ENCODE measurements around the gene ARHGEF16. TPM values are rescaled to one million over a fixed set of nuclear protein-coding genes. Genes with fewer than 3 reads are reported as not detected.

Gene ARHGEF16
- total RNA-seq, 1 donor from 2014 or later, result 33.0 TPM

DNA sequence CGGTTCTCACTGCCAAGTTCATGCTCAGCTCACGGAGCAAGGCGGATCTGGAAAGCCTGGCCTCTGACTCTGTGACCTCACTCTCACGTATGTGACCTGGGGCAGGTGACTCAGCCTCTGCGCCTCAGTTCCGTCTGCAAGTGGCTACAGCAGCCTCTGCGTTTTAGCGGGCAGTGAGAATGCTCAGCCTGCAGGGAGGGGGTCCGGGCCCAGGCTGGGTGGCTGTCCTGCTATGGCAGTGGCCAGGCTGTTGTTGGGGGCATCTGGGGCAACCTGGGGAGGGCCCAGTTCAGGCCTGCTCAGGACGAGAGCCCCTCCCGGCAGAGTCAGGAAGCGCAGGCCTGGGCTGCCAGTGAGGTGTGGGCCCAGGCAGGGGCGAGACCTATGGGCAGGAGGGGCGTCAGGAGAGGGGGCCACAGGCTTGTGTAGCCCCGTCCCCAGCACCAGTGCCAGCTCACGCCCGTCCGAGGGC is 27.9 kb downstream of the ARHGEF16 start:
- no peak for DNase-seq (ENCODE audit: low read depth)
- Histone ChIP-seq H3K4me3 (ENCODE audit: low read depth, low read length) (no peak overlapping the region), H3K36me3 (ENCODE audit: control insufficient read depth, insufficient read depth, low read length) (no peaks in the 10 kb centered on the region), H3K27me3 (ENCODE audit: control insufficient read depth, insufficient read depth, low read length) (peaks cover 3% of the 10 kb centered on the region)
- TF ChIP-seq, protein P1, sequence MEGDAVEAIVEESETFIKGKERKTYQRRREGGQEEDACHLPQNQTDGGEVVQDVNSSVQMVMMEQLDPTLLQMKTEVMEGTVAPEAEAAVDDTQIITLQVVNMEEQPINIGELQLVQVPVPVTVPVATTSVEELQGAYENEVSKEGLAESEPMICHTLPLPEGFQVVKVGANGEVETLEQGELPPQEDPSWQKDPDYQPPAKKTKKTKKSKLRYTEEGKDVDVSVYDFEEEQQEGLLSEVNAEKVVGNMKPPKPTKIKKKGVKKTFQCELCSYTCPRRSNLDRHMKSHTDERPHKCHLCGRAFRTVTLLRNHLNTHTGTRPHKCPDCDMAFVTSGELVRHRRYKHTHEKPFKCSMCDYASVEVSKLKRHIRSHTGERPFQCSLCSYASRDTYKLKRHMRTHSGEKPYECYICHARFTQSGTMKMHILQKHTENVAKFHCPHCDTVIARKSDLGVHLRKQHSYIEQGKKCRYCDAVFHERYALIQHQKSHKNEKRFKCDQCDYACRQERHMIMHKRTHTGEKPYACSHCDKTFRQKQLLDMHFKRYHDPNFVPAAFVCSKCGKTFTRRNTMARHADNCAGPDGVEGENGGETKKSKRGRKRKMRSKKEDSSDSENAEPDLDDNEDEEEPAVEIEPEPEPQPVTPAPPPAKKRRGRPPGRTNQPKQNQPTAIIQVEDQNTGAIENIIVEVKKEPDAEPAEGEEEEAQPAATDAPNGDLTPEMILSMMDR (IDR thresholded peaks at IDR 0.05; ENCODE audit: insufficient read depth, low read length, poor library complexity, severe bottlenecking), result no peak

- TF ChIP-seq, protein P1 (IDR thresholded peaks at IDR 0.05; ENCODE audit: insufficient read depth, low read length, poor library complexity, severe bottlenecking), result no peak
- H3K36me3 ChIP-seq (ENCODE audit: control insufficient read depth, insufficient read depth, low read length), result no peaks in the 10 kb centered on the region
- peaks cover 3% of the 10 kb centered on the region for H3K27me3 ChIP-seq (ENCODE audit: control insufficient read depth, insufficient read depth, low read length)
- no peak for DNase-seq (ENCODE audit: low read depth)
- no peak overlapping the region for H3K4me3 ChIP-seq (ENCODE audit: low read depth, low read length)
Observed at GRCh38 chr1:3483380-3483779, 28.9 kb downstream of the ARHGEF16 start.

DNA sequence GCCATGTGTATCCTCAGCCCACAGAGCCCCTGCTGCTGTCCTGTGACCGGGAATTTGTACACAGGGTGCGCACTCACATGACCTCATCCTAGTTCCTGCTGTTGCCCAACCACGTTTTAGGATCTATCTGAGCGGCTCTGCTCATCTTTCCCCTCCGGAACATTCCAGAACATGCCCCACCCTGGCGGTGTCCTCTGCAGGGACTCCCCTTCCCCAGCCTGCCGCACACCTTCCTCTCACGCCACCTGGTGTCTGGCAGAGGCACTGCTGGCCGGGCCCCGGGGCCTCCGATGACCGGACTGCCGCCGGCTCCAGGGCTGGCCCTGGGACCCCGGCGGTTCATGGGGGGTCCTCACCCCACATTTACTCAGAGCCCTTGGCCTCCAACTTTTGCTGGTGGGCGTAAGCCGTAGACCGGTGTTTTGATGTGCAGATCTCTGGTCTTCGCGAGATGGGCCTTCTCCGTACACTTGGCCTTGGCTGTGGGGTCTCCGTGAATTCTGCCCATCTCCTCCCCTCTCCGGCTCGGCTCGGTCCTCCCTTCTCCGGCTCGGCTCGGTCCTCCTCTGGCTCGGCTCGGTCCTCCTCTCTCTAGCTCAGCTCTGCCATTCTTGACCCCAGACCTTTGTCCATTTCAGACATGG is 29.5 kb downstream of the ARHGEF16 start:
- TF ChIP-seq, protein P1 (IDR thresholded peaks at IDR 0.05; ENCODE audit: insufficient read depth, low read length, poor library complexity, severe bottlenecking), result peak; percentile 92
- Histone ChIP-seq H3K4me3 (ENCODE audit: low read depth, low read length) (no peak overlapping the region), H3K27me3 (ENCODE audit: control insufficient read depth, insufficient read depth, low read length) (peaks cover 3% of the 10 kb centered on the region), H3K36me3 (ENCODE audit: control insufficient read depth, insufficient read depth, low read length) (no peaks in the 10 kb centered on the region)
- DNase-seq (ENCODE audit: low read depth), result no peak

- no peak for DNase-seq (ENCODE audit: low read depth)
- TF ChIP-seq, protein P1 (IDR thresholded peaks at IDR 0.05; ENCODE audit: insufficient read depth, low read length, poor library complexity, severe bottlenecking), result no peak
- H3K4me3 ChIP-seq (ENCODE audit: low read depth, low read length), result no peak overlapping the region
- no peaks in the 10 kb centered on the region for H3K36me3 ChIP-seq (ENCODE audit: control insufficient read depth, insufficient read depth, low read length)
- H3K27me3 ChIP-seq (ENCODE audit: control insufficient read depth, insufficient read depth, low read length), result peaks cover 3% of the 10 kb centered on the region
Observed at GRCh38 chr1:3485016-3485415, 30.6 kb downstream of the ARHGEF16 start.

DNA sequence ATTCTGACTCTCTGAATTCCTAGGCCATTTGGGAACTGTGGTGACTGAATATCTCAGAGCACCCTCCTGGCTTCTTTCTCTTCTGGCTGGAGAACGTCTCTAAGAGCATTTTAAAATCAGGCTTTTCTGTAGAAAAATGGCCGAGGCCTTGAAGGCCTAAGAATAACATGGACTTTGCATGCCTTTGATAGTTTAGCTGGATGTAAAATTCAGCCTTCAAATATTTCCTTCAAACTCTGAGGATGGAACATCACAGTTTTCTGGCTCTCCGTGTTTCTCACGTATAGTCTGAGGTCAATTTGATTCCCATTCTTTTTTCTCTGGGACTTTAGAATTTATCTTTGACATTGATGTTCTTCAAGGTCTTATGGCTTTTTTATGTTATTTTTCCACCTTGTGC is 34.0 kb downstream of the ARHGEF16 start:
- Histone ChIP-seq H3K27me3 (ENCODE audit: control insufficient read depth, insufficient read depth, low read length) (peaks cover 3% of the 10 kb centered on the region), H3K4me3 (ENCODE audit: low read depth, low read length) (no peak overlapping the region), H3K36me3 (ENCODE audit: control insufficient read depth, insufficient read depth, low read length) (no peaks in the 10 kb centered on the region)
- TF ChIP-seq, protein P1 (IDR thresholded peaks at IDR 0.05; ENCODE audit: insufficient read depth, low read length, poor library complexity, severe bottlenecking), result no peak
- no peak for DNase-seq (ENCODE audit: low read depth)
